ENCODE results near the gene HBQ1. TPM values are rescaled to one million over a fixed set of nuclear protein-coding genes. Genes with fewer than 3 reads are reported as not detected.

Gene HBQ1
- total and polyA plus RNA-seq, 2 of the 4 experiments (the other 2 are of a cell fraction), result 0.92 TPM; not detected in 1

DNA sequence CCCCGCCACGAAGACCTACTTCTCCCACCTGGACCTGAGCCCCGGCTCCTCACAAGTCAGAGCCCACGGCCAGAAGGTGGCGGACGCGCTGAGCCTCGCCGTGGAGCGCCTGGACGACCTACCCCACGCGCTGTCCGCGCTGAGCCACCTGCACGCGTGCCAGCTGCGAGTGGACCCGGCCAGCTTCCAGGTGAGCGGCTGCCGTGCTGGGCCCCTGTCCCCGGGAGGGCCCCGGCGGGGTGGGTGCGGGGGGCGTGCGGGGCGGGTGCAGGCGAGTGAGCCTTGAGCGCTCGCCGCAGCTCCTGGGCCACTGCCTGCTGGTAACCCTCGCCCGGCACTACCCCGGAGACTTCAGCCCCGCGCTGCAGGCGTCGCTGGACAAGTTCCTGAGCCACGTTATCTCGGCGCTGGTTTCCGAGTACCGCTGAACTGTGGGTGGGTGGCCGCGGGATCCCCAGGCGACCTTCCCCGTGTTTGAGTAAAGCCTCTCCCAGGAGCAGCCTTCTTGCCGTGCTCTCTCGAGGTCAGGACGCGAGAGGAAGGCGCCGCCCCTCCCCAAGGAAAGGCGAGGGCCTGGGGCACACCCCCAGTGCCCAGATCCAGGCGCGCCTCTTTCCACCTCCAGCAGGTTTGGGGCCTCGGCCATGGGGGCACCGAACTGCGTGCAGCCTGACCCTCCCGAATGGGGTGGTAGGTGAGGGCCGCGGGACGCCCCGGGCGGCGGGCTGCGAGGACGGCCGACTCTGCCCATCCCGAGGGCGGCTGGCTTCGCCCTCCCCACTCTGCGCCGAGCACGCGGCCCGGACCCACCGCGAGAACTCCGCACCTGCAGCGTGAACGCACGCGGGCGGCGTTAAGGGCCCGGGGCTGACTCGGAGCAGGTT is 664 bp downstream of the HBQ1 start:
- peak overlapping the region; percentile 84 for H2AFZ ChIP-seq (replicated peaks; ENCODE audit: low read length, poor library complexity)
- no TSS peak for BruUV-seq (replicated peaks)

More for the DNA sequence above, 664 bp downstream of the HBQ1 start:
- Histone ChIP-seq H3K36me3 (ENCODE audit: control insufficient read depth, insufficient read depth, low read length) (peaks cover 9% of the 10 kb centered on the region; the same call in 1 of the 2 replicates), H3K18ac (ENCODE audit: low read depth, low read length) (no peak overlapping the region), H3K4me2 (ENCODE audit: low read depth, low read length) (peak overlapping the region; percentile 84), H2BK20ac (ENCODE audit: low read depth, low read length) (no peak overlapping the region), H3K23ac (ENCODE audit: low read depth, low read length) (no peak overlapping the region), H3K4me3 (ENCODE audit: insufficient read depth, low read depth, low read length) (peak overlapping the region; percentile 8), H3K9me1 (ENCODE audit: insufficient read depth, low read length) (no peaks in the 10 kb centered on the region), H3K9me3 (ENCODE audit: control insufficient read depth, insufficient read depth, low read length) (no peaks in the 10 kb centered on the region), H3K27me3 (ENCODE audit: control insufficient read depth, insufficient read depth, low read length) (peaks cover 25% of the 10 kb centered on the region), H3K9ac (ENCODE audit: low read depth, low read length) (no peak overlapping the region), H4K20me1 (ENCODE audit: insufficient read depth, low read length) (peaks cover 12% of the 10 kb centered on the region), H4K8ac (ENCODE audit: low read depth in 2 of 2, low read length in 2 of 2) (no peak overlapping the region), H3K79me1 (ENCODE audit: low read depth in 1 of 2, low read length in 2 of 2) (0 out of 4 replicates have a peak, but pooled peaks cover 0 to 8% of the 10 kb centered on the region in 2 experiments), H2BK15ac (ENCODE audit: low read depth, low read length) (no peak overlapping the region), H3K56ac (ENCODE audit: extremely low read depth, insufficient read depth, low read length) (no peak overlapping the region; the same call in 1 of the 2 replicates), H3K4me1 (ENCODE audit: control insufficient read depth, insufficient read depth, low read length) (peaks cover 5% of the 10 kb centered on the region; the same call in 1 of the 2 replicates), H2BK5ac (ENCODE audit: low read depth, low read length, poor library complexity, severe bottlenecking) (no peak overlapping the region), H4K5ac (ENCODE audit: low read depth, low read length) (no peak overlapping the region), H3K14ac (replicated peaks; ENCODE audit: low read depth, low read length) (no peak overlapping the region), H2AK9ac (replicated peaks; ENCODE audit: low read depth, low read length, poor library complexity) (peak overlapping the region; percentile 71), H2BK120ac (ENCODE audit: low read depth, low read length) (no peak overlapping the region), H3K27ac (ENCODE audit: insufficient read depth, low read length) (no peak overlapping the region), H3K4ac (ENCODE audit: low read depth, low read length) (no peak overlapping the region), H2AK5ac (ENCODE audit: low read depth, low read length) (no peak overlapping the region; the same call in 1 of the 2 replicates), H4K91ac (ENCODE audit: insufficient read depth, low read depth, low read length) (no peak overlapping the region)
- in situ Hi-C loops (cut with MboI; ENCODE audit: low sequenced_read_pairs) (loop anchor here (5.0 kb wide), 1 partner anchor 74 kb away; no protein-coding TSS in a partner anchor), intact Hi-C loops (cut with micrococcal nuclease) (loop anchor here (1.0 to 5.0 kb wide), 2 partner anchors 44 to 74 kb away; partner anchors contain the start of gene NPRL3), dilution Hi-C loops (cut with HindIII; ENCODE audit: low sequenced_read_pairs, unreplicated experiment) (no loop called here)
- peak; percentile 58 for DNase-seq
- TF ChIP-seq RFX5 (IDR thresholded peaks at IDR 0.05; ENCODE audit: low read depth, low read length), result no peak
- no peak for TF ChIP-seq POLR2A (IDR thresholded peaks at IDR 0.05; ENCODE audit: low read depth, low read length)
- no peak for TF ChIP-seq MAZ (IDR thresholded peaks at IDR 0.05; ENCODE audit: borderline replicate concordance, low read depth, low read length)
- TF ChIP-seq, protein P1, sequence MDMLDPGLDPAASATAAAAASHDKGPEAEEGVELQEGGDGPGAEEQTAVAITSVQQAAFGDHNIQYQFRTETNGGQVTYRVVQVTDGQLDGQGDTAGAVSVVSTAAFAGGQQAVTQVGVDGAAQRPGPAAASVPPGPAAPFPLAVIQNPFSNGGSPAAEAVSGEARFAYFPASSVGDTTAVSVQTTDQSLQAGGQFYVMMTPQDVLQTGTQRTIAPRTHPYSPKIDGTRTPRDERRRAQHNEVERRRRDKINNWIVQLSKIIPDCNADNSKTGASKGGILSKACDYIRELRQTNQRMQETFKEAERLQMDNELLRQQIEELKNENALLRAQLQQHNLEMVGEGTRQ (IDR thresholded peaks at IDR 0.05; ENCODE audit: low read depth, low read length), result no peak
- TF ChIP-seq BHLHE40 (IDR thresholded peaks at IDR 0.05; ENCODE audit: low read depth, low read length), result peak; percentile 50; the same call in 1 of the 2 replicates
- TF ChIP-seq MXI1 (IDR thresholded peaks at IDR 0.05; ENCODE audit: borderline replicate concordance, low read depth, low read length), result no peak
- TF ChIP-seq, protein P2, sequence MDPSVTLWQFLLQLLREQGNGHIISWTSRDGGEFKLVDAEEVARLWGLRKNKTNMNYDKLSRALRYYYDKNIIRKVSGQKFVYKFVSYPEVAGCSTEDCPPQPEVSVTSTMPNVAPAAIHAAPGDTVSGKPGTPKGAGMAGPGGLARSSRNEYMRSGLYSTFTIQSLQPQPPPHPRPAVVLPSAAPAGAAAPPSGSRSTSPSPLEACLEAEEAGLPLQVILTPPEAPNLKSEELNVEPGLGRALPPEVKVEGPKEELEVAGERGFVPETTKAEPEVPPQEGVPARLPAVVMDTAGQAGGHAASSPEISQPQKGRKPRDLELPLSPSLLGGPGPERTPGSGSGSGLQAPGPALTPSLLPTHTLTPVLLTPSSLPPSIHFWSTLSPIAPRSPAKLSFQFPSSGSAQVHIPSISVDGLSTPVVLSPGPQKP (IDR thresholded peaks at IDR 0.05; ENCODE audit: borderline replicate concordance, low read depth, low read length), result no peak
- CTCF ChIA-PET, result interaction anchor here (0.8 to 2.5 kb wide), 6 partner anchors 13 to 76 kb away, joined by 3 to 11 read pairs (median 4); no protein-coding TSS in a partner anchor
- 4% methylated on average over 53 of the region's 89 CpGs; no CpG with 5 or more reads in 1 of the 2 experiments for WGBS, 2 experiments (ENCODE audit: extremely low coverage in 2 of 2, insufficient read length in 1 of 2)
- POLR2A ChIA-PET (ENCODE audit: unreplicated experiment), result no interaction called here
- ATAC-seq (ENCODE audit: low read depth), result peak; percentile 79

Data from IMR-90 (cell line).